Pericardium fibroblast (primary cell): ENCODE measurements around the gene OR52B6. TPM values are rescaled to one million over a fixed set of nuclear protein-coding genes. Genes with fewer than 3 reads are reported as not detected.

Experiments
- total RNA-seq: library from RNA; depleted of rRNA; stranded (reverse); fragments of >200 nt; gene quantifications from 2 replicates; pipeline ENCODE4 v1.2.3, GENCODE V29; 2015

Gene OR52B6, protein sequence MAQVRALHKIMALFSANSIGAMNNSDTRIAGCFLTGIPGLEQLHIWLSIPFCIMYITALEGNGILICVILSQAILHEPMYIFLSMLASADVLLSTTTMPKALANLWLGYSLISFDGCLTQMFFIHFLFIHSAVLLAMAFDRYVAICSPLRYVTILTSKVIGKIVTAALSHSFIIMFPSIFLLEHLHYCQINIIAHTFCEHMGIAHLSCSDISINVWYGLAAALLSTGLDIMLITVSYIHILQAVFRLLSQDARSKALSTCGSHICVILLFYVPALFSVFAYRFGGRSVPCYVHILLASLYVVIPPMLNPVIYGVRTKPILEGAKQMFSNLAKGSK
- not detected in 2 replicates for total RNA-seq

DNA sequence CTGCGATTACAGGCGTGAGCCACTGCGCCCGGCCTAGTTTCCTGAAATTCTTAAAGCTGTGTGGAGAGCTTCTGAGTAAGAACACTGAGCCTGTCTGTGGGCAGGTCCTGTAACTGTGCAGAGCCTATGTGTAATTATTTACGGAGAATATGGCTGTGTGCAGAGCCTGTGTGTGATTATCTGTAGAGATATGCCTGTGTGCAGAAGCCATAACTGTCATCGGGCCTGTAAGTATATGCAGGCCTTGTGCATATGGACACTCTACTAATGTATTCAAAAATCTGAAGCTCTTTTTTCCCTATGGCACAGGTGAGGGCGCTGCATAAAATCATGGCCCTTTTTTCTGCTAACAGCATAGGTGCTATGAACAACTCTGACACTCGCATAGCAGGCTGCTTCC is at the start of gene OR52B6:
OR52B6 (plus strand) TSS at position 301 of the 400 bp plus-strand sequence; CDS start at position 301, 0 bp downstream.

DNA sequence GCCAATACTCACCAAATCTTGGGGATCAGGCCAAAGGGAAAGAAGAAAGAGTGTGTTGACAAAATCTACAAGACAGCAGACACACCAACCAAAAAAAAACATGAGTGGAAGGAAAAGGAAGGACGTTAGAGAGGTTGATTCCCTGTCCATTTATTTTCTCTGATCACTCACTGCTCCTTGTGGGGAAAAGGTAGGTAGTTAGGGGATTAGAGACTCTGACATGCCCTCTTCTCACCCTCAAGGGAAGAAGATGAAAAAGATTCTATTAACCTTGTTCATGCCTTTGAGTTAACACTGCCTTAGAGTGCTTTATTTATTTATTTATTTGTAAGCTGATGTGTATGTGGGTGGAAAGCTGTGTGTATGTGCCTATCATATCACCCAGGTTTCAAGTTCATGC is 32.2 kb upstream of the OR52B6 start, which contains the start of gene OR52H1:
OR52H1 (minus strand) TSS at position 101 of the 400 bp plus-strand sequence. CDS start 3,035 bp downstream, outside the sequence.

DNA sequence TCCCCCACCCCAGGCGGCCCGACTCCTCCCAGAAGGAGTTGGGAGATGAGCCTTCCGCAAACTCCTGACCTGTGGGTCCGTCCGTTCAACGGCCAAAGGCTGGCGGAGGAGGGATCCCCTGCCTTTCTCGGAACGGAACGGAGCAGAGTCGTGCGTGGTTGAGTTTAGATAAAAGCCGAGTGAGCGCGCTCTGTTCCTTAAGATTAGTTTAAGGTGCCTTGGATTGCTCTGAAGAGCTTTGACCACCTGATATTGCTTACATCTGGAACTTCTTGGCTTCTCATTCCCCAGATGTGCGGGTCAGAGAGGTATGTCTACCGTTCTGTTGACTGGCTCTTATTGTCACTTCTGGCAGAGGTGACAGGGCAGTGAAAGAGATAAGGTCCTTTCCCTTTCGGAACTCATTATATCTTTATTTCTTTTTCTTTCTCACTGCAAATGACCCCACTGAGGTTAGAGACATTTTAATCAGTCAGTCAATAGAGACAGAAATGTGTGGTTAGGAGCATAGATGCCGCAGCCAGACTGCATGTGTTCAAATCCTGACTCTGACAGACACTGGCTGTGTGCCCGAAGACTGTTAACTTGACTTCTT is 16.0 kb downstream of the OR52B6 start, which contains the start of gene TRIM6:
TRIM6 (plus strand) TSS at position 31 of the 595 bp plus-strand sequence; CDS start at position 292, 261 bp downstream.

DNA sequence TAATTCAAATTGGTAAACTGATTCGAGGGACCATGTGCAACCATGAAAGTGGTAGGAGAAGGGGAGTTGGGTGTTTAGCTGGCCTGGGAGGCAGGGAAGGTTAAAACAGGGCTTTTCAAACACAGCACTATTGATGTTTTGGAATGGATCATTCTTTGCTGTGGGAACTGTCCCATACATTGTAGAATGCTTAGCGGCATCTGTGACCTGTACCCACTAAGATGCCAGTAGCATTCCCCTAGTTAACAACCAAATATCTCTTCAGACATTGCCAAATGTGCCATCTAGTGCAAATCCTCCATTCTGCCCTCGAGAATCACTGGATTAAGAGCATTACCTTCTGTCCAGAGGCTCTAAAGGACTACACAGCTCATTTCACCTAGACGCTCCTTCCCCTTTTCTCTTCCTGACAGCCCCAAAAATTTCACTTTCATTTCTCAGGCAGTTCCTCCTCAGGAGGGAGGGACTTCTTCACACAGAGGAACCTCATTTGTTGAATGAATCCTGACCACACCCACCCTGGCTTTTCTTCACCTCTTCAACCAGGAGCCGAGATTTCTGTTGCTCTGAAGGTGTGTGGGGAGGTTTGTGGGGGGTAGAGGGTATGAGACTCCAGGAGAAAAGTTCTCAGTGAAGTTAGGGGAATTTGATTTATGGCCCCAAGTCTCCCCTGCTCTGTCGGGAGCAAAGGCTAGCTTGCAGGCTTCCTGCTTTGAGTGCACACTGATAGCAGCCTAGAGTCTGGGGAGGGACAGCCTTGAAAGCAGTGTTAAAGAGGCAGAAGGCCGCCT is 44.0 kb downstream of the OR52B6 start, which contains the start of gene TRIM34:
TRIM34 (plus strand) TSS at position 513 of the 791 bp plus-strand sequence. CDS start 7,331 bp downstream, outside the sequence.

Other genes starting within 250 kb of the OR52B6 start
- gene OR51B5, start 237.4 kb upstream of the OR52B6 start, total RNA-seq, result not detected in 2 replicates
- not detected in 2 replicates for gene OR51B6, start 229.4 kb upstream of the OR52B6 start, total RNA-seq
- gene OR51M1, start 197.1 kb upstream of the OR52B6 start, total RNA-seq, result not detected in 2 replicates
- not detected in 2 replicates for gene OR51Q1, start 158.8 kb upstream of the OR52B6 start, total RNA-seq
- not detected in 2 replicates for gene OR51I1, start 139.4 kb upstream of the OR52B6 start, total RNA-seq
- gene OR51I2, start 131.6 kb upstream of the OR52B6 start, total RNA-seq, result not detected in 2 replicates
- gene OR52D1, start 92.2 kb upstream of the OR52B6 start, total RNA-seq, result not detected in 2 replicates
- gene UBQLN3, start 70.9 kb upstream of the OR52B6 start, total RNA-seq, result not detected in 2 replicates
- gene UBQLNL, start 64.2 kb upstream of the OR52B6 start, total RNA-seq, result not detected in 2 replicates
- not detected in 2 replicates for gene OR52H1, start 32.3 kb upstream of the OR52B6 start, total RNA-seq
- 4.0 and 9.2 TPM in 2 replicates for gene TRIM6, start 15.8 kb downstream of the OR52B6 start, total RNA-seq
- gene TRIM34, start 44.1 kb downstream of the OR52B6 start, total RNA-seq, result 4.6 and 10.2 TPM in 2 replicates
- 18.2 and 24.1 TPM in 2 replicates for gene TRIM5, start 104.2 kb downstream of the OR52B6 start, total RNA-seq
- gene TRIM22, start 108.9 kb downstream of the OR52B6 start, total RNA-seq, result 15.5 and 48.8 TPM in 2 replicates
- not detected in 2 replicates for gene OR56B1, start 155.6 kb downstream of the OR52B6 start, total RNA-seq
- gene OR52N4, start 173.4 kb downstream of the OR52B6 start, total RNA-seq, result not detected in 2 replicates
- gene OR52N5, start 202.5 kb downstream of the OR52B6 start, total RNA-seq, result not detected in 2 replicates
- gene OR52N1, start 210.4 kb downstream of the OR52B6 start, total RNA-seq, result not detected in 2 replicates
- not detected in 2 replicates for gene OR52N2, start 228.0 kb downstream of the OR52B6 start, total RNA-seq